ENCODE data around the gene C16orf96.
A peak's percentile ranks its signal among the peaks of the same experiment; 100 is the strongest.

Gene C16orf96

DNA sequence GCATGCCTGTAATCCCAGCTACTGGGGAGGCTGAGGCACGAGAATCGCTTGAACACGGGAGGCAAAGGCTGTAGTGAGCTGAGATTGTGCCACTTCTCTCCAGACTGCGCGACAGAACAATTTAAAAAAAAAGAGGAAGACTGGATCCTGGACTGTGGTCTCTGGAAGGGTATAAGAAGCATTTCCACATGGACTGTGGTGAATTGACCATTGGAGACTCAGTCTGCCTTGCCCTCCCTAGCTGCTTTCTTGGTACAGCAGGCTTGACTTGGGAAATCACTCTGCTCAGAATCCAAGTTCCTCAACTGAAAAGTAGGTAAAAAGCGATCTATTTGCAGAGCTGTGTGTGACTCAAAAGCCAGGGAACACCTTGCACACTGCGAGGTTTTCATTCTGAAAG, 67.5 kb downstream of the C16orf96 start:
- peak overlapping the region; percentile 97; the same call in 1 of the 2 replicates for H3K27ac ChIP-seq
- TF ChIP-seq, protein P1, sequence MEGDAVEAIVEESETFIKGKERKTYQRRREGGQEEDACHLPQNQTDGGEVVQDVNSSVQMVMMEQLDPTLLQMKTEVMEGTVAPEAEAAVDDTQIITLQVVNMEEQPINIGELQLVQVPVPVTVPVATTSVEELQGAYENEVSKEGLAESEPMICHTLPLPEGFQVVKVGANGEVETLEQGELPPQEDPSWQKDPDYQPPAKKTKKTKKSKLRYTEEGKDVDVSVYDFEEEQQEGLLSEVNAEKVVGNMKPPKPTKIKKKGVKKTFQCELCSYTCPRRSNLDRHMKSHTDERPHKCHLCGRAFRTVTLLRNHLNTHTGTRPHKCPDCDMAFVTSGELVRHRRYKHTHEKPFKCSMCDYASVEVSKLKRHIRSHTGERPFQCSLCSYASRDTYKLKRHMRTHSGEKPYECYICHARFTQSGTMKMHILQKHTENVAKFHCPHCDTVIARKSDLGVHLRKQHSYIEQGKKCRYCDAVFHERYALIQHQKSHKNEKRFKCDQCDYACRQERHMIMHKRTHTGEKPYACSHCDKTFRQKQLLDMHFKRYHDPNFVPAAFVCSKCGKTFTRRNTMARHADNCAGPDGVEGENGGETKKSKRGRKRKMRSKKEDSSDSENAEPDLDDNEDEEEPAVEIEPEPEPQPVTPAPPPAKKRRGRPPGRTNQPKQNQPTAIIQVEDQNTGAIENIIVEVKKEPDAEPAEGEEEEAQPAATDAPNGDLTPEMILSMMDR (conservative IDR thresholded peaks at IDR 0.05), result no peak
- no peak for TF ChIP-seq ZFX (IDR thresholded peaks at IDR 0.05)

DNA sequence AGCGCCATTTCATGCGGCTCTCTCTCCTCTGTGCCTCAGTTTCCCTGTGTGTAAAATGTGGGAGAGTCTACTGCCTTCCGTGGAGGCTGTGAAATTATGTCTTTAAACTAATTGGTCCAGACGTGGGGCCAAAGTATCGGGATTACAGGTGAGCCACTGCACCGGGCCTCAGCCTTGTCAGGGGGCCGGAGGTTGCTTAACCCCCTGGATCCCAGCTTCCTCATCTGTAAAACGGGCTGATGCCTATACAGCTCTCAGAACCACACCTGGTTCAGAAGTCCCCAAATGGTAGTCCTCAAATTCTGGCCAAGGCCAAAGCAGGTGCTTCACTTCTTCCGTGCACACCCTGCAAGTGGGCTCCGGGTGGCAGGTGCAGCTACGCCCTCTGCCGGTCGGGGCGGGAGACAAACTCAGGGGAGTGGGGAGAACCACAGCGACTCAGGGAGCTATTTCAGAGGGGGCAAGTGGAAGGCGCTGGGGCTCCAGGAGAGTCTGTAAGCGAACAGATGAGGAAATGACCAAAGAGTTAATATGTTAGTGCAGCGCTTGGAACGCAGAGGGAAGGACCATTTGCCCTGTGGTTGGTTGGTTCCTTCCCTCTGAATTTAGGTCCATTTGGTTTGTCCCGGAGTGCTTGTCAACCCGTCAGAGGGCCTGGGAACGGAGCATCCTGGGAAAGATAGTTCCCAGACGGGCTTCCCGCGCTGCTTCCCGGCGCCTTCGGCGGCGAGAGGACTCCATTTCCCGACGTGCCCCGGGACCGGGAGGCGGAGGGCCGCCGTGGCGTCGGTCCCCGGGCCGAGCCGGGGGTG, 68.1 kb downstream of the C16orf96 start, which contains the start of gene MGRN1:
TSS of gene MGRN1 (plus strand) at position 812 of the 812 bp plus-strand sequence. CDS start 135 bp downstream, outside the sequence.
- no peak for TF ChIP-seq ZFX (IDR thresholded peaks at IDR 0.05)
- TF ChIP-seq, protein P1 (conservative IDR thresholded peaks at IDR 0.05), result peak; percentile 99
- peak within 1 kb of the TSS; percentile 97 for H3K27ac ChIP-seq

DNA sequence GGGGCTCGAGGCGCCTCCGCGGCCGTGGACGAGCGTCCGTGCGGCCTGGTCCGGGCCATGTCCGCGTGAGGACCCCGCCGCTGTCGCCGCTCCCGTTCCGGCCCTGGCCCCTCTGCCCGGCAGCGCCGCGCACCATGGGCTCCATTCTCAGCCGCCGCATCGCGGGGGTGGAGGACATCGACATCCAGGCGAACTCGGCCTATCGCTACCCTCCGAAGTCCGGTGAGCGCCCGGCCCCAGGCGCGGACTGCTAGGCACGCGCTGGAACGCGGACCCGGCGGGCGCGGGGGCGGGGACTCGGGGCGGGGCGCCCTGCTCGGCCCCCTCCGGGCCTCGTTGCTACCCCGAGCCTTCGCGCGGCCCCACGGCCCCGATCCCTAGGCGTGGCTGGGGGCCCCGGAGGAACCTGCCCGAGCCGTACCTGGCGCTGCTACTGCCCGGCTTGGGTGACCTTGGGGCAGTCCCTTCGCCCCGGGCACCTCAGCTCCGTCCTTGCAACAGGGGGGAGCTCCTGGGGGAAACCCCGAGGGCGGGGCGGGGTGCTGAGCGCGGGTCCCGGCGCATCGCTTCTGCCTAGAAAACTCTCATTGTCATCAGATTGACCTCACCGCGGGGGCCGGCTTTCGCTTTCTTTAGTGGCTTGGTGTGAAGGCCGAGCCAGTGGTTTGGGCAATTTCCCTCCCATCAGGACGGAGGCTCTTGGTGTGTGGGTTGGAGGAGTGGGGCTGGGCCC, 68.9 kb downstream of the C16orf96 start:
- TF ChIP-seq, protein P1 (conservative IDR thresholded peaks at IDR 0.05), result no peak
- peak; percentile 97 for TF ChIP-seq ZFX (IDR thresholded peaks at IDR 0.05)
- peak overlapping the region; percentile 97 for H3K27ac ChIP-seq

DNA sequence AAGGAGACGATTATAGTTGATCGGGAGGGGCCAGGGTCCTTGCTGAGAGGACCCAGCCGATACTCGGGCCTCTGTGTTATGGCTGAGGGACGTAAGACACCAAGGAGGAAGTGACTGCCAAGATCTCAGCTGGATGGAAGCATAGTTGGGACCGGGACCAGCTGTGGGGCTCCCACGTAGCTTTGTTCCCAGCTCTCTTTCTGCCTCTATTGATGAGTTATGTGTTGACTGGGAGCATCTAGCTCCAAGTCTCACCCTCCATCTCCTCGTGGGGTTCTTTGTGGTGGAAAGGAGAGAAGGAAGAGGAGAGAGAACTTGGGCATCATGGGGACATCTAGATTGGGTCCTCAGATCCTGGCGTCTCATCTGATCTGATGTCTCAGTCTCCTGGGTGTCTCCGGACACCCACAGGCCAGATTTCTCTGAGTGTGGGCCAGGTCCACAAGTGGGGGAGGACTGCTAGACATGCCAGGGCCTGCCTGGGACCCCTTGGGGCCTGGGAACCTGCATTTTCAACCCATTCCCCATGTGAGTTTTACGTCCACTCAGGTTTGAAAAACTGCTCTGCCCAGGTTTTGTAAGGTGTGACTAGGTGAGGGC, 69.5 kb downstream of the C16orf96 start:
- TF ChIP-seq, protein P1 (conservative IDR thresholded peaks at IDR 0.05), result no peak
- TF ChIP-seq ZFX (IDR thresholded peaks at IDR 0.05), result no peak
- peak overlapping the region; percentile 97 for H3K27ac ChIP-seq

DNA sequence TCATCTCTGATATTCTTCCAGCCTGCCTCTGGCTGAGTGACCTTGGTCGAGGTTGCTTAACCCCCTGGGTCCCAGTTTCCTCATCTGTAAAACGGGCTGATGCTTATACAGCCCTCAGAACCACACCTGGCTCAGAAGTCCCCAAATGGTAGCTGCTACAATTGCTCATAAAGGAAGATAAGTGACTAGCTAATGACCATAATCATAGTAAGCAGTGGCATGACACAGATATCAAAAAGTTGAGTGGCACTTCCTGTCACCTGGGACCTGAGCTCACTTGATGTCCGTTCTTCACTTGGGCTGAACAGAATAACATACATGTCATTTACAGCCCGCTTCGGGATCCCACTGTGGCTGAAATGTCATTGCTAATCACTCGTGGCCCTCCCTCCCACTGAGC, 70.3 kb downstream of the C16orf96 start:
- TF ChIP-seq ZFX (IDR thresholded peaks at IDR 0.05), result no peak
- TF ChIP-seq, protein P1 (conservative IDR thresholded peaks at IDR 0.05), result no peak
- H3K27ac ChIP-seq, result peak overlapping the region; percentile 97; the same call in 1 of the 2 replicates

DNA sequence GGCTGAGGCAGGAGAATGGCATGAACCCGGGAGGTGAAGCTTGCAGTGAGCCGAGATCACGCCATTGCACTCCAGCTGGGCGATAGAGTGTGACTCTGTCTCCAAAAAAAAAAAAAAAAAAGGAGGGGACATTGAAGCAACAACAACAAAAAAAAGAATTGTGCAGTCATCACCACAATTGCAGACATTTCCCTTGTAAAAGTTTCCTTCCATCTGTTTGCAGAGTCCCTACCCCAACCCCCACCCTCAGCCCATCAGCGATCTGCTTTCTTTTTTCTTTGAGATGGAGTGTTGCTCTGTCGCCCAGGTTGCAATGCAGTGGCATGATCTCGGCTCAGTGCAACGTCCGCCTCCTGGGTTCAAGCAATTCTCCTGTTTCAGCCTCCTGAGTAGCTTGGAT, 72.1 kb downstream of the C16orf96 start:
- TF ChIP-seq ZFX (IDR thresholded peaks at IDR 0.05), result no peak
- TF ChIP-seq, protein P1 (conservative IDR thresholded peaks at IDR 0.05), result no peak
- no peak overlapping the region for H3K27ac ChIP-seq

Data from C4-2B (cell line).